GM21528 (cell line): ENCODE results near the gene FAM200B.

ENCODE experiments used
- ATAC-seq: cut with Tn5 transposase; IDR thresholded peaks from one replicate; pipeline ENCODE4 v1.9.1; 2021; ENCODE audit warnings: mild to moderate bottlenecking, moderate library complexity; ENCODE audit not compliant: unreplicated experiment, low FRiP score

FAM200B gene

GRCh38 chr4:15694431-15694830 is 12.8 kb downstream of the FAM200B start:
- no peak for ATAC-seq

GRCh38 chr4:15695240-15695699 is 13.6 kb downstream of the FAM200B start:
- ATAC-seq, result no peak

GRCh38 chr4:15695729-15696128 is 14.1 kb downstream of the FAM200B start:
- no peak for ATAC-seq

DNA sequence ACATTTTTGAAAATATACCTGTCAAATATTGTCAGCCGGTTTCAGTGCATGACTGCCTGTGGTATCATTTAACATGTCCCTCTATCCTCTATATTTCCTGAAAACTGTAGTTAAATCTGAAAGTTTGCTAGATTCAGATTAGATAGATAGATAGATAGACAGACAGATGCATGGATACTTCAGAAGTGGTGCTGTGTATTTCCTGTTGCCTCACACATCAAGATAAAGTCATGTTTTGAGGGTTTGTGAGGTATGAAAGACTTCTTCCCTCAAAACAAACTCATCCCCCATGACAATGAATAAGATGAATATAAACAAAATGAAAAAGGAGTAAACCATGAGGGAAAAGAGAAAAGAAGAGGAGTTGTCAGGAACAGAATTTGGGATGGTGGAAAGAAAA is 15.2 kb downstream of the FAM200B start:
- ATAC-seq, result no peak

- peak; percentile 74 for ATAC-seq
These were observed 21.3 kb downstream of the FAM200B start, which contains the start of gene BST1 for GRCh38 chr4:15702941-15703403. Gene BST1, plus strand, starts transcription at chr4:15703065. Its CDS starts 80 bp downstream, at chr4:15703145.

GRCh38 chr4:15703439-15703838 is 21.8 kb downstream of the FAM200B start:
- ATAC-seq, result no peak

DNA sequence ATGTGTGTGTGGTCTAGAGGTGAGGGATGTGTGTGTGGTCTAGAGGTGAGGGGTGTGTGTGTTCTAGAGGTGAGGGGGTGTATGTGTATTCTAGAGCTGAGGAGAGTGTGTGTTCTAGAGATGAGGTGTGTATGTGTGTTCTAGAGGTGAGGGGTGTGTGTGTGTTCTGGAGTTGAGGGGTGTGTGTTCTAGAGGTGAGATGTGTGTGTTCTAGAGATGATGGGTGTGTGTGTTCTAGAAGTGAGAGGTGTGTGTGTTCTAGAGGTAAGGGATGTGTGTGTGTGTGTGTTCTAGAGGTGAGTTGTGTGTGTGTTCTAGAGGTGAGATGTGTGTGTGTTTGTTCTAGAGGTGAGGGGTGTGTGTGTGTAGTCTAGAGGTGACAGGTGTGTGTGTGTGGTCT is 22.5 kb downstream of the FAM200B start:
- ATAC-seq, result no peak

DNA sequence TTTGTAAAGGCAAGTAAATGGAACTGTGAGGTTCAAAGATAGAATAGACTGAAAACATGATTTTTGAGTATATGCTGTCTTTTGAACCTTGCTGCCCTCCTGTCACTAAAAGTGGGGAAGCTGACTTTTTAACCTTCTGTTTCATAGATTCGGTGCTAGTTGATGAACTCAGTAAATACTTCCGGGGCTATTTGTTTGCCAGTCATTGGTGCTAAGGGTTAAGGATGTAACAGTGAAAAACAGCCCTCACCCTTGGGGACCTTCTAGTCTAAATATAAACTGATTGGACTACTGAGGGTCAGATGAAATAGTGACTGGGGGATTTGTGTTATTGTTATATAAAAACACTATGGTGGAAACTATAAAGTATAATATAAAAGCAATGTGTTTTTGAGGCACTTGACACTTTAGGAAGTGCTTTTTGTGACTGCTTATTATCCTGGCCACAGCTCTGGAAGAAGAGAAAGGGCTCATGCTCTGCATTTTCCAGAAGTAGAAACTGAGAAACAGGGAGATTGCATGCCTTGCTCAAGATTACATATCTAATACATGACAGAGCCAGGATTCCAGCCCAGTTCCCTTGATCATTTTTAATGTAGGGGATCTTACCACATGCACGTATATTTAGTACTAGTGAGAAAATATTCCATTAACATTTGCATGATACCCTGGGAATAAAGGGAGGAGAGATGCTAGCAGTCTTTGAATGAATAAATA is 25.2 kb downstream of the FAM200B start:
- no peak for ATAC-seq

- no peak for ATAC-seq
These were observed 25.7 kb downstream of the FAM200B start for GRCh38 chr4:15707363-15707715.

GRCh38 chr4:15711762-15712161 is 30.1 kb downstream of the FAM200B start:
- ATAC-seq, result no peak

DNA sequence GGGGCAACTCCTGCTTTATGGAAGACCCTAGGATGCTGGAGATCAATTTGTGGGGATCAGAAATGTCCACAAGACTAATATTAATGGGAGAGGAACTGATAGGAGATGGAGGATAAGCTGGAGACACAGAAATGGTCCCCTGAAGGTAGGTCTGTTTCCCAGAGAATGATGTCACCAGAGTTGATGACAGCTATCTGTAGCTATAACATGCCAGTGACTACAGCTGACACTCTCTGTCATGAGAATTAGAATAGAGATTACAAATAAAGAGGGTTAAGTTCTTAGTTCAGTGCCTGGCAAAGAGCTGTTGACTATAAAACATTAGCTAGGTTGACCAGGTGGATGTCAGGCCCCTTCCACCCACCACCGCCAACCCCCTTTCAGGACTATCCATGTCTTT is 30.6 kb downstream of the FAM200B start:
- no peak for ATAC-seq

GRCh38 chr4:15714141-15714540 is 32.5 kb downstream of the FAM200B start:
- ATAC-seq, result no peak

DNA sequence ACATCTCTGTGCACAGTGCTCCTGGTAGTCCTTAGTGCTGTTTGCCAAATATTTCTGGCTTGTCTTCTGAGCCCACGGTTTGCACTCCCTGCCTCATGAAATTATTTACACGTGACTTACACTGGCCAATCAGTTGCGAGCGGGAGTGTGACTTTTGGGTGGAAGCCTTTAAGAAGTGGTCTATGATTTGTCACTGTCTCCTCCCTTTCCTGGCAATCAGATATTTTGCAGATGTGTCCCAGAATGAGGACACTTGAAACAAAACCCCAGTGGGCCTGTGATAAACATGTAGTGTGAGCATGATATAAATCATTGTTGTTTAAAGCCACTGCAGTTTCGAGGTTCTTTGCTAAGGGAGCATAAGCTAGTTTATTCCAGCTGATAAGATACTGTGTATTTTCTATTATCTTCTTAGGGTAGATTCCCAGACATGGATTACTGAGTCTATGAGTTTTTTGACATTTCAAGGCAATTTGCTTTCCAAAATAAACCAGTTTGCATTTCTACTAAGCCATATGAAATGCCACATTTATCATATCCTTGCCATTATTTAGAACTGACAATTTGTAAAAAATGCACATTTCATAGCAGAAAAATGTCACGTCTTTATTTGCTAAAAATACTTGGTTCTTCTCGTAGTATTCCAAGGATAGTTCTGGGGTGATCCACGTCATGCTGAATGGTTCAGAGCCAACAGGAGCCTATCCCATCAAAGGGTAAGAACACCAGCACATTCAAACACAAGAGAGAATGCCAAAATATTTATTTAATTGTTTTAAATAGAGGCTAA is 33.2 kb downstream of the FAM200B start:
- no peak for ATAC-seq

- ATAC-seq, result no peak
These were observed 34.5 kb downstream of the FAM200B start for GRCh38 chr4:15716115-15716514.

DNA sequence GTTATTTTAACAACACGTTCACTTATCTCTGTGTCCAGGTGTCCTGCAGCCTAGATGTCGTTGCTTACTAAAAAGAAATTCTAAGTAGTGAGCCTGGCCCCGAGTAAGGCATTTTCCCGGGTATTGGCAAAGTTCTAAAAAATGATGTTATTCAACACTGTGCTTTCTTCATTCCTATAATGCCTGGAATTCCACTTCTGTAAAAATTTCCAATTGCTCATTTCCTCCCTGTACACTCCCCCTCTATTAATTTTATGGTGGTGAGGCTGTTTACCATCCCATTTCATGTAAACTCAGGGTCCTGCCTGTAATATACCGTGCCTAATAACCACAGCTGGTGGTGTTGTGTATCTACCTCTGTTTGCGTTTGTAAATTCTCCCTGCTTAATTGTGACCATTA is 35.5 kb downstream of the FAM200B start:
- ATAC-seq, result no peak

- no peak for ATAC-seq
These were observed 36.2 kb downstream of the FAM200B start for GRCh38 chr4:15717657-15718416.

GRCh38 chr4:15718465-15718864 is 36.8 kb downstream of the FAM200B start:
- no peak for ATAC-seq

- ATAC-seq, result no peak
These were observed 37.3 kb downstream of the FAM200B start for GRCh38 chr4:15718959-15719358.

- no peak for ATAC-seq
These were observed 37.9 kb downstream of the FAM200B start for GRCh38 chr4:15719506-15719905.

GRCh38 chr4:15720851-15721250 is 39.2 kb downstream of the FAM200B start:
- no peak for ATAC-seq

- no peak for ATAC-seq
These were observed 44.0 kb downstream of the FAM200B start for GRCh38 chr4:15725608-15726007.
